ENCODE data around the gene PRDX1. TPM values are rescaled to one million over a fixed set of nuclear protein-coding genes. Genes with fewer than 3 reads are reported as not detected.
A peak's percentile ranks its signal among the peaks of the same experiment; 100 is the strongest.

PRDX1 gene
- total RNA-seq, 1 experiment from 2014 or later = 744 TPM

GRCh38 chr1:45510036-45510971 lies 11.4 kb downstream of the PRDX1 start:
- TF ChIP-seq CTCF (IDR thresholded peaks at IDR 0.05; ENCODE audit: unreplicated experiment) = no peak
- Mint-ChIP-seq H3K36me3 (ENCODE audit: insufficient read depth, unreplicated experiment) (peaks cover 80% of the 10 kb centered on the region), H3K4me3 (ENCODE audit: low read depth, unreplicated experiment) (no peak overlapping the region), H3K9me3 (ENCODE audit: low read depth, unreplicated experiment) (no peaks in the 10 kb centered on the region), H3K27me3 (ENCODE audit: unreplicated experiment) (no peaks in the 10 kb centered on the region), H3K4me1 (ENCODE audit: low read depth, unreplicated experiment) (peaks cover 23% of the 10 kb centered on the region), H3K27ac (ENCODE audit: unreplicated experiment) (peak overlapping the region; percentile 39)
- DNase-seq = no peak
- intact Hi-C loops (cut with micrococcal nuclease; ENCODE audit: unreplicated experiment) = loop anchor here (5.0 kb wide), 1 partner anchor 177 kb away; the partner anchor contains the start of genes GPBP1L1 and TMEM69
- CTCF ChIA-PET = no interaction called here
- BruUV-seq (replicated peaks) = TSS peak; percentile 16

- intact Hi-C loops (cut with micrococcal nuclease; ENCODE audit: unreplicated experiment) = no loop called here
- H3K4me3 Mint-ChIP-seq (ENCODE audit: low read depth, unreplicated experiment) = no peak overlapping the region
- peak overlapping the region; percentile 24 for H3K27ac Mint-ChIP-seq (ENCODE audit: unreplicated experiment)
- H3K4me1 Mint-ChIP-seq (ENCODE audit: low read depth, unreplicated experiment) = peaks cover 5% of the 10 kb centered on the region
- no peak for TF ChIP-seq CTCF (IDR thresholded peaks at IDR 0.05; ENCODE audit: unreplicated experiment)
- H3K27me3 Mint-ChIP-seq (ENCODE audit: unreplicated experiment) = no peaks in the 10 kb centered on the region
- DNase-seq = no peak
- H3K36me3 Mint-ChIP-seq (ENCODE audit: insufficient read depth, unreplicated experiment) = peaks cover 68% of the 10 kb centered on the region
- no peaks in the 10 kb centered on the region for H3K9me3 Mint-ChIP-seq (ENCODE audit: low read depth, unreplicated experiment)
- CTCF ChIA-PET = no interaction called here
- no TSS peak for BruUV-seq (replicated peaks)
Measured at GRCh38 chr1:45508295-45509151, 13.2 kb downstream of the PRDX1 start.

- Mint-ChIP-seq H3K36me3 (ENCODE audit: insufficient read depth, unreplicated experiment) (peaks cover 62% of the 10 kb centered on the region), H3K4me3 (ENCODE audit: low read depth, unreplicated experiment) (no peak overlapping the region), H3K27ac (ENCODE audit: unreplicated experiment) (peak overlapping the region; percentile 24), H3K27me3 (ENCODE audit: unreplicated experiment) (no peaks in the 10 kb centered on the region), H3K9me3 (ENCODE audit: low read depth, unreplicated experiment) (no peaks in the 10 kb centered on the region), H3K4me1 (ENCODE audit: low read depth, unreplicated experiment) (no peaks in the 10 kb centered on the region)
- DNase-seq = no peak
- intact Hi-C loops (cut with micrococcal nuclease; ENCODE audit: unreplicated experiment) = no loop called here
- TF ChIP-seq CTCF (IDR thresholded peaks at IDR 0.05; ENCODE audit: unreplicated experiment) = no peak
- BruUV-seq (replicated peaks) = no TSS peak
- CTCF ChIA-PET = no interaction called here
Measured at GRCh38 chr1:45507893-45508292, 13.8 kb downstream of the PRDX1 start.

- no TSS peak for BruUV-seq (replicated peaks)
- no peaks in the 10 kb centered on the region for H3K9me3 Mint-ChIP-seq (ENCODE audit: low read depth, unreplicated experiment)
- H3K4me3 Mint-ChIP-seq (ENCODE audit: low read depth, unreplicated experiment) = no peak overlapping the region
- no peak for DNase-seq
- peaks cover 2% of the 10 kb centered on the region for H3K4me1 Mint-ChIP-seq (ENCODE audit: low read depth, unreplicated experiment)
- H3K36me3 Mint-ChIP-seq (ENCODE audit: insufficient read depth, unreplicated experiment) = peaks cover 57% of the 10 kb centered on the region
- no peak overlapping the region for H3K27ac Mint-ChIP-seq (ENCODE audit: unreplicated experiment)
- CTCF ChIA-PET = no interaction called here
- intact Hi-C loops (cut with micrococcal nuclease; ENCODE audit: unreplicated experiment) = no loop called here
- TF ChIP-seq CTCF (IDR thresholded peaks at IDR 0.05; ENCODE audit: unreplicated experiment) = no peak
- H3K27me3 Mint-ChIP-seq (ENCODE audit: unreplicated experiment) = no peaks in the 10 kb centered on the region
Measured at GRCh38 chr1:45507195-45507594, 14.5 kb downstream of the PRDX1 start.

Measured in Calu3 (cell line).